B cell (primary cell): Measurements from ENCODE around the gene RBPJL. TPM values are rescaled to one million over a fixed set of nuclear protein-coding genes. Genes with fewer than 3 reads are reported as not detected.

ENCODE experiments used
- ATAC-seq: fragments of 200-7000 bp; cut with Tn5 transposase; one replicate; pipeline ENCODE4 v1.10.0; 2021; ENCODE audit warnings: low read depth, mild to moderate bottlenecking, moderate number of reproducible peaks, moderate library complexity
- CTCF ChIA-PET: fragments of 350-600 bp; sonication (Branson Sonifier 250); formaldehyde crosslinking; loops from one replicate; lab custom pipeline; 2021; ENCODE audit warnings: antibody characterized with exemption, inconsistent platforms; lab: Charles Lee
- POLR2A ChIA-PET: fragments of 350-600 bp; sonication (Branson Sonifier 250); formaldehyde crosslinking; loops from one replicate; lab custom pipeline; 2021; ENCODE audit warnings: antibody characterized with exemption; lab: Charles Lee
- DNase-seq: peaks from one replicate; pipeline ENCODE4 v3.0.0; 2013
- H2AFZ ChIP-seq: 2 replicates; pipeline ENCODE4 v1.6.1; 2012; ENCODE audit warnings: mild to moderate bottlenecking, low read depth, low read length; ENCODE audit not compliant: insufficient read depth, poor library complexity, severe bottlenecking
- H3K27ac ChIP-seq, 2 donors: 1 replicate in 1 of 2; 2 replicates in 1 of 2; pipeline ENCODE4 v1.5.1; 2012 to 2013; ENCODE audit warnings: low read length in 2 of 2, mild to moderate bottlenecking in 2 of 2, moderate library complexity in 1 of 2
- H3K27me3 ChIP-seq, 4 experiments: fragments of 200-600 bp in 1 of 4; sonication (generic) in 1 of 4; replicated peaks in 1 of 4; 1 replicate in 2 of 4; 2 replicates in 2 of 4; pipeline versions ENCODE4 v1.6.1 to v1.7.0; 2013 to 2016; ENCODE audit warnings: low read length in 3 of 4, mild to moderate bottlenecking in 2 of 4, mixed read lengths in 1 of 4, moderate library complexity in 1 of 4; ENCODE audit not compliant: insufficient read depth in 4 of 4, control insufficient read depth in 3 of 4; ENCODE audit errors: control extremely low read depth in 1 of 4
- H3K36me3 ChIP-seq, 2 experiments: replicated peaks in 1 of 2; 1 replicate in 1 of 2; 2 replicates in 1 of 2; pipeline versions ENCODE4 v1.6.1 to v1.7.1; 2013; ENCODE audit warnings: low read length in 1 of 2; ENCODE audit not compliant: insufficient read depth in 2 of 2, control insufficient read depth in 1 of 2; ENCODE audit errors: control extremely low read depth in 1 of 2, extremely low read depth in 1 of 2
- H3K4me1 ChIP-seq, 2 donors: fragments of 200-600 bp in 1 of 2; sonication (generic) in 1 of 2; 1 replicate in 1 of 2; 2 replicates in 1 of 2; pipeline versions ENCODE4 v1.5.1 to v1.6.1; 2013 to 2017; ENCODE audit warnings: low read length in 2 of 2; ENCODE audit not compliant: control insufficient read depth in 2 of 2, insufficient read depth in 2 of 2
- H3K4me2 ChIP-seq: replicated peaks from 2 replicates; pipeline ENCODE3; 2012; ENCODE audit warnings: mild to moderate bottlenecking, low read depth, low read length; ENCODE audit not compliant: poor library complexity, severe bottlenecking
- H3K4me3 ChIP-seq, 5 experiments: fragments of 200-600 bp in 1 of 5; sonication (generic) in 1 of 5; 1 replicate in 3 of 5; 2 replicates in 2 of 5; pipeline versions ENCODE4 v1.5.1 to v1.7.0; 2011 to 2016; ENCODE audit warnings: low read length in 4 of 5, mild to moderate bottlenecking in 4 of 5, low read depth in 2 of 5, control low read depth in 1 of 5, moderate library complexity in 1 of 5; ENCODE audit not compliant: insufficient read depth in 1 of 5; ENCODE audit errors: control extremely low read depth in 1 of 5, extremely low read depth in 1 of 5
- H3K79me2 ChIP-seq: fragments of 200-600 bp; sonication (generic); one replicate; pipeline ENCODE4 v1.6.0; 2016; ENCODE audit warnings: low read length; ENCODE audit not compliant: control insufficient read depth, insufficient read depth
- H3K9ac ChIP-seq: fragments of 200-600 bp; sonication (generic); 2 replicates; pipeline ENCODE4 v1.6.1; 2017; ENCODE audit warnings: mild to moderate bottlenecking, low read length, moderate library complexity
- H3K9me3 ChIP-seq, 3 donors: one replicate each; pipeline versions ENCODE4 v1.6.1 to v1.7.1; 2013; ENCODE audit warnings: low read length in 2 of 3; ENCODE audit not compliant: control insufficient read depth in 2 of 3, insufficient read depth in 1 of 3; ENCODE audit errors: control extremely low read depth in 1 of 3
- H4K20me1 ChIP-seq: 2 replicates; pipeline ENCODE4 v1.6.0; 2012; ENCODE audit warnings: mild to moderate bottlenecking, low read length; ENCODE audit not compliant: insufficient read depth, control insufficient read depth, poor library complexity, severe bottlenecking
- H3K27ac Mint-ChIP-seq: one replicate; pipeline ENCODE4 v1.8.0; 2021; ENCODE audit warnings: mixed read lengths
- H3K27me3 Mint-ChIP-seq: one replicate; pipeline ENCODE4 v1.8.0; 2021; ENCODE audit warnings: mixed read lengths
- H3K4me1 Mint-ChIP-seq: one replicate; pipeline ENCODE4 v1.8.0; 2021; ENCODE audit warnings: mixed read lengths
- H3K4me3 Mint-ChIP-seq: one replicate; pipeline ENCODE4 v1.8.0; 2021; ENCODE audit warnings: mixed read lengths
- H3K9me3 Mint-ChIP-seq: one replicate; pipeline ENCODE4 v1.8.0; 2022; ENCODE audit warnings: mixed read lengths; ENCODE audit not compliant: insufficient read depth
- CTCF ChIP-seq: fragments of 200-600 bp; IDR thresholded peaks from one replicate; pipeline ENCODE4 v1.8.0; 2022; ENCODE audit warnings: antibody characterized with exemption, mild to moderate bottlenecking
- EZH2 ChIP-seq: IDR thresholded peaks from 2 replicates; pipeline ENCODE4 v1.6.1; 2012; ENCODE audit warnings: borderline replicate concordance, low read depth, mild to moderate bottlenecking, moderate library complexity, low read length; ENCODE audit not compliant: insufficient read depth, poor library complexity, severe bottlenecking
- WGBS: methylation state at CpG from one replicate; pipeline ENCODE4 v1.1.5; 2013; ENCODE audit warnings: missing lambda C conversion rate; ENCODE audit not compliant: insufficient coverage; 5-methylcytosine and 5-hydroxymethylcytosine counted together
- intact Hi-C: fragments of 100-400 bp; cut with micrococcal nuclease; formaldehyde crosslinking; loops from one replicate; pipeline ENCODE4 v1.10.0; 2022
- polyA plus RNA-seq: library from polyadenylated mRNA; depleted of rRNA; stranded (reverse); fragments of >200 nt; gene quantifications from 2 replicates; pipeline ENCODE4 v1.2.3, GENCODE V29; 2012
- total RNA-seq, 2 donors: library from RNA; stranded (reverse); fragments of 120-200 nt in 1 of 2; gene quantifications; 1 replicate in 1 of 2; 2 replicates in 1 of 2; pipeline versions ENCODE4 v1.2.3 to v1.2.4, GENCODE V29; 2013 to 2022

Gene RBPJL
- total and polyA plus RNA-seq, 2 donors (not counting 1 experiment from before 2014, with no cell fraction given): not detected

DNA sequence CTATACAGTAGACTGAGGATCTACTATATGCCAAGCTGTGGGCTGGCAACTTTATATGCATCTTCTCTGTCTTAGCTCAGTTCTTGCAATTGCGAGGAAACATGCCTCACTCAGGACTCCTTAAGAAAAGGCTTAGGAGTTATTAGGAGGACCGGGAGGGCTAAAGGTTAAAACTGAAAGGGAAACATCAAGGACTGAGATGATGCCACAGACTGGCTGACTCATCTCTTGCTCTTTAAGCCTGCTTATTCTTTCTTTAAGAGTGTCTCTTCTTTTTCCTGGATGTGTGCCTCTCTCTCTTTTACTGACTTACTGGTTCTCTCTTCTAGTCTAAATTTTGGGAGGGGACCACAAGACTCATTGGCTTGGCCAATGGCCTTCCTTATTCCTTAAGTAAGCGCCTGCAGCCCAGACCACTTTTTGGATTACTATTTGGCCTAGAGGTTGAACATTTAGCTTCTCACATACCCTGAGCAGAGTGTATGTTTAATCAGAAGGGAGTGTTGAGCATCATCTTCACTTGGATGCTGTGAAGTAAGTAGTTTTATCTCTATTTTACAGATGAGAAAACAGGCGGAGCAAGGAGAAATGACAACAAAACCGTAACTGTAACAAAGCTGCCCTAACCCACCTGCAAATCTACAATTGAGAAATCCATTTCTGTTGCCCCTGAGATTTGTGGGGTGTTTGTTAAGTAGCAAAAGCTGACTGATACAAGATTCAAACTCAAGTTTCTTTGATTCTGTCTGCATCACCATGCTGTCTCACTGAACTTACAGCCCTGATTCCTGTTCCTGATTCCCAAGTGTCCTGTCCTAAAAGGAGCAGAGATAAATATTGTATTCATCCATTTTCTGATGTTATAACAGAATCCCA, 48.8 kb downstream of the RBPJL start:
- H3K27ac ChIP-seq: no peak overlapping the region
- no peaks in the 10 kb centered on the region for H3K27me3 Mint-ChIP-seq
- H3K27me3 ChIP-seq: peaks cover 0 to 5% (median 0%) of the 10 kb centered on the region in 4 experiments
- WGBS: no CpG with 5 or more reads among the region's 5 CpGs
- no peaks in the 10 kb centered on the region for H4K20me1 ChIP-seq
- no peaks in the 10 kb centered on the region for H3K4me1 ChIP-seq
- H3K4me2 ChIP-seq: no peak overlapping the region
- H3K9me3 ChIP-seq: no peaks in the 10 kb centered on the region
- H3K4me3 Mint-ChIP-seq: no peak overlapping the region
- no peak overlapping the region for H3K9ac ChIP-seq
- DNase-seq (no peak), ATAC-seq (no peak)
- no peaks in the 10 kb centered on the region for H3K79me2 ChIP-seq
- TF ChIP-seq CTCF (no peak), EZH2 (no peak)
- ChIA-PET POLR2A (no interaction called here), CTCF (interaction anchor here (1.2 kb wide), 1 partner anchor 33 kb away, joined by 3 read pairs; no protein-coding TSS in a partner anchor)
- no peak overlapping the region for H3K27ac Mint-ChIP-seq
- H3K4me1 Mint-ChIP-seq: no peaks in the 10 kb centered on the region
- H2AFZ ChIP-seq: no peak overlapping the region
- no peaks in the 10 kb centered on the region for H3K9me3 Mint-ChIP-seq
- no peak overlapping the region for H3K4me3 ChIP-seq
- intact Hi-C loops: no loop called here
- H3K36me3 ChIP-seq: no peaks in the 10 kb centered on the region
